ENCODE results near the gene MESP1. TPM values are rescaled to one million over a fixed set of nuclear protein-coding genes. Genes with fewer than 3 reads are reported as not detected.

MESP1 gene
- total and polyA plus RNA-seq, 2 of the 13 experiments (the other 11 are each of a cell fraction or from before 2014, with no cell fraction given) = not detected

DNA sequence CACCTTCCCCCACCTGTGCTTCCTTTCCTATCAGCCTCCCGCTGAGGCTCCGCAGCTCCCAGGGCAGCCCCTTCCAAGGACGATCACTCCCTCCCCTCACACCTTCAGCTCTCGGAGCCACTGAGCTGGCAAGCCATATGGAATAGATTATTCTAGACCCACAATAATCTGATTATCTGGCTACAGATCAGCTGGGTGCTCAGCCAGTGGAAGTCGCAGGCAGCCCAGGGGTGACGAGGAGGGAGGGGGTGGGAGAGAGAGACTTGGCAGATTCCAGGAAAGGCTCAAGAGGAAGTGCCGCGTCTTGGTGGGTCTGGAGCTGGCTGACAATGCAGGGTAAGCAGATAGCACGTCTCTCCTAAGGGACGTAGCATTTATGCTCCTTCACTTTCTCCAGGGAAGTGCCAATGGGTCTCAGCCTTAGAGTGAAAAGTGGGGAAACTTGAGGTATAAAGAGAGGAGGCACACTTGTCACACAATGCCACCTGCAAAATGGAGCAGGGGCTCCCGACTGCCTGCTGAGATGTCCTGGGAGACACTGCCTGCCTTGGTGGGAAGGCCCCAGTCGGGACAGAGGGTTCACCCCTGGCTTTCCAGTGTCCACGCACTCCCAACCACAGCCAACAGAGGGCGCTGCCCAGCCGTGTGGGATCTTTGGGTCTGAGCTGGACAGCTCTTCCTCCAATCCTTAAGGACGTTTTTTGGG lies 9.4 kb upstream of the MESP1 start (continued):
- TF ChIP-seq HNRNPH1 (optimal IDR thresholded peaks at IDR 0.05; ENCODE audit: low read depth, low read length) = no peak
- TF ChIP-seq ZNF446 (CRISPR knock-in tag; IDR thresholded peaks at IDR 0.05) = no peak
- TF ChIP-seq, protein P1, sequence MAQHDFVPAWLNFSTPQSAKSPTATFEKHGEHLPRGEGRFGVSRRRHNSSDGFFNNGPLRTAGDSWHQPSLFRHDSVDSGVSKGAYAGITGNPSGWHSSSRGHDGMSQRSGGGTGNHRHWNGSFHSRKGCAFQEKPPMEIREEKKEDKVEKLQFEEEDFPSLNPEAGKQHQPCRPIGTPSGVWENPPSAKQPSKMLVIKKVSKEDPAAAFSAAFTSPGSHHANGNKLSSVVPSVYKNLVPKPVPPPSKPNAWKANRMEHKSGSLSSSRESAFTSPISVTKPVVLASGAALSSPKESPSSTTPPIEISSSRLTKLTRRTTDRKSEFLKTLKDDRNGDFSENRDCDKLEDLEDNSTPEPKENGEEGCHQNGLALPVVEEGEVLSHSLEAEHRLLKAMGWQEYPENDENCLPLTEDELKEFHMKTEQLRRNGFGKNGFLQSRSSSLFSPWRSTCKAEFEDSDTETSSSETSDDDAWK (CRISPR knock-in tag; IDR thresholded peaks at IDR 0.05) = no peak
- TF ChIP-seq SNRNP70 (IDR thresholded peaks at IDR 0.05; ENCODE audit: low read depth, low read length) = no peak
- no peak for TF ChIP-seq THYN1 (CRISPR knock-in tag; IDR thresholded peaks at IDR 0.05; ENCODE audit: borderline replicate concordance, low read depth)
- no peak for TF ChIP-seq ZSCAN31 (CRISPR knock-in tag; IDR thresholded peaks at IDR 0.05; ENCODE audit: low read depth)
- TF ChIP-seq, protein P2, sequence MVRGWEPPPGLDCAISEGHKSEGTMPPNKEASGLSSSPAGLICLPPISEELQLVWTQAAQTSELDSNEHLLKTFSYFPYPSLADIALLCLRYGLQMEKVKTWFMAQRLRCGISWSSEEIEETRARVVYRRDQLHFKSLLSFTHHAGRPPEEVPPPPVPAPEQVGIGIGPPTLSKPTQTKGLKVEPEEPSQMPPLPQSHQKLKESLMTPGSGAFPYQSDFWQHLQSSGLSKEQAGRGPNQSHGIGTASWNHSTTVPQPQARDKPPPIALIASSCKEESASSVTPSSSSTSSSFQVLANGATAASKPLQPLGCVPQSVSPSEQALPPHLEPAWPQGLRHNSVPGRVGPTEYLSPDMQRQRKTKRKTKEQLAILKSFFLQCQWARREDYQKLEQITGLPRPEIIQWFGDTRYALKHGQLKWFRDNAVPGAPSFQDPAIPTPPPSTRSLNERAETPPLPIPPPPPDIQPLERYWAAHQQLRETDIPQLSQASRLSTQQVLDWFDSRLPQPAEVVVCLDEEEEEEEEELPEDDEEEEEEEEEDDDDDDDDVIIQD (CRISPR knock-in tag; IDR thresholded peaks at IDR 0.05; ENCODE audit: low read depth) = 0 out of 2 replicates have a peak, but pooled peaks have one; percentile 28
- no peak for TF ChIP-seq ZNF251 (CRISPR knock-in tag; IDR thresholded peaks at IDR 0.05)
- no peak for TF ChIP-seq ZBTB7B (CRISPR knock-in tag; IDR thresholded peaks at IDR 0.05)
- no peak for TF ChIP-seq FOXJ3 (CRISPR knock-in tag; IDR thresholded peaks at IDR 0.05; ENCODE audit: borderline replicate concordance)
- no peak for TF ChIP-seq PAF1 (CRISPR knock-in tag; IDR thresholded peaks at IDR 0.05)
- TF ChIP-seq IKZF4 (CRISPR knock-in tag; IDR thresholded peaks at IDR 0.05; ENCODE audit: borderline replicate concordance, low read depth, not compliant biosample characterization) = no peak
- TF ChIP-seq TCF7 (IDR thresholded peaks at IDR 0.05; ENCODE audit: low read depth) = no peak
- no peak for TF ChIP-seq SATB2 (CRISPR knock-in tag; IDR thresholded peaks at IDR 0.05)
- TF ChIP-seq, protein P3, sequence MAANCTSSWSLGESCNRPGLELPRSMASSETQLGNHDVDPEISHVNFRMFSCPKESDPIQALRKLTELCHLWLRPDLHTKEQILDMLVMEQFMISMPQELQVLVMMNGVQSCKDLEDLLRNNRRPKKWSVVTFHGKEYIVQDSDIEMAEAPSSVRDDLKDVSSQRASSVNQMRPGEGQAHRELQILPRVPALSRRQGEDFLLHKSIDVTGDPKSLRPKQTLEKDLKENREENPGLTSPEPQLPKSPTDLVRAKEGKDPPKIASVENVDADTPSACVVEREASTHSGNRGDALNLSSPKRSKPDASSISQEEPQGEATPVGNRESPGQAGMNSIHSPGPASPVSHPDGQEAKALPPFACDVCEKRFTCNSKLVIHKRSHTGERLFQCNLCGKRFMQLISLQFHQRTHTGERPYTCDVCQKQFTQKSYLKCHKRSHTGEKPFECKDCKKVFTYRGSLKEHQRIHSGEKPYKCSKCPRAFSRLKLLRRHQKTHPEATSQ (CRISPR knock-in tag; IDR thresholded peaks at IDR 0.05; ENCODE audit: borderline replicate concordance) = no peak
- no peak for TF ChIP-seq KDM5A (IDR thresholded peaks at IDR 0.05; ENCODE audit: borderline replicate concordance, low read length)
- no peak for TF ChIP-seq DNMT1 (CRISPR knock-in tag; IDR thresholded peaks at IDR 0.05)
- TF ChIP-seq ATF1 (CRISPR knock-in tag; IDR thresholded peaks at IDR 0.05) = no peak
- TF ChIP-seq HOXA5 (CRISPR knock-in tag; IDR thresholded peaks at IDR 0.05) = no peak
- no peak for TF ChIP-seq CREM (IDR thresholded peaks at IDR 0.05)
- TF ChIP-seq CREM (CRISPR knock-in tag; IDR thresholded peaks at IDR 0.05) = no peak
- TF ChIP-seq, protein P4, sequence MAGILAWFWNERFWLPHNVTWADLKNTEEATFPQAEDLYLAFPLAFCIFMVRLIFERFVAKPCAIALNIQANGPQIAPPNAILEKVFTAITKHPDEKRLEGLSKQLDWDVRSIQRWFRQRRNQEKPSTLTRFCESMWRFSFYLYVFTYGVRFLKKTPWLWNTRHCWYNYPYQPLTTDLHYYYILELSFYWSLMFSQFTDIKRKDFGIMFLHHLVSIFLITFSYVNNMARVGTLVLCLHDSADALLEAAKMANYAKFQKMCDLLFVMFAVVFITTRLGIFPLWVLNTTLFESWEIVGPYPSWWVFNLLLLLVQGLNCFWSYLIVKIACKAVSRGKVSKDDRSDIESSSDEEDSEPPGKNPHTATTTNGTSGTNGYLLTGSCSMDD (CRISPR knock-in tag; IDR thresholded peaks at IDR 0.05) = no peak
- no peak for TF ChIP-seq HOXA9 (CRISPR knock-in tag; IDR thresholded peaks at IDR 0.05; ENCODE audit: borderline replicate concordance)
- TF ChIP-seq, protein P5, sequence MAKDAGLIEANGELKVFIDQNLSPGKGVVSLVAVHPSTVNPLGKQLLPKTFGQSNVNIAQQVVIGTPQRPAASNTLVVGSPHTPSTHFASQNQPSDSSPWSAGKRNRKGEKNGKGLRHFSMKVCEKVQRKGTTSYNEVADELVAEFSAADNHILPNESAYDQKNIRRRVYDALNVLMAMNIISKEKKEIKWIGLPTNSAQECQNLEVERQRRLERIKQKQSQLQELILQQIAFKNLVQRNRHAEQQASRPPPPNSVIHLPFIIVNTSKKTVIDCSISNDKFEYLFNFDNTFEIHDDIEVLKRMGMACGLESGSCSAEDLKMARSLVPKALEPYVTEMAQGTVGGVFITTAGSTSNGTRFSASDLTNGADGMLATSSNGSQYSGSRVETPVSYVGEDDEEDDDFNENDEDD (CRISPR knock-in tag; IDR thresholded peaks at IDR 0.05; ENCODE audit: borderline replicate concordance) = no peak
- no peak for TF ChIP-seq CHD4 (IDR thresholded peaks at IDR 0.05; ENCODE audit: borderline replicate concordance, low read length)

All from HepG2 (cell line).